Measurements from ENCODE around the gene INTS6.

Gene INTS6

GRCh38 chr13:51452361-51453206, at the start of gene INTS6:
TSS of gene INTS6 (minus strand) at chr13:51453036. CDS start at chr13:51452525, 511 bp downstream.
- DNase-seq = peak; percentile 98

- DNase-seq = peak; percentile 47
Observed at GRCh38 chr13:51502153-51502651, 49.4 kb upstream of the INTS6 start.

- DNase-seq = no peak
Observed at GRCh38 chr13:51501592-51502152, 48.8 kb upstream of the INTS6 start.

- DNase-seq = no peak
Observed at GRCh38 chr13:51501096-51501495, 48.3 kb upstream of the INTS6 start.

GRCh38 chr13:51500687-51501086, 47.9 kb upstream of the INTS6 start:
- no peak for DNase-seq

- DNase-seq = no peak
Observed at GRCh38 chr13:51499841-51500240, 47.0 kb upstream of the INTS6 start.

- DNase-seq = no peak
Observed at GRCh38 chr13:51495316-51495715, 42.5 kb upstream of the INTS6 start.

GRCh38 chr13:51494156-51494555, 41.3 kb upstream of the INTS6 start:
- DNase-seq = no peak

- no peak for DNase-seq
Observed at GRCh38 chr13:51488212-51488611, 35.4 kb upstream of the INTS6 start.

- DNase-seq = no peak
Observed at GRCh38 chr13:51481656-51482055, 28.8 kb upstream of the INTS6 start.

- DNase-seq = no peak
Observed at GRCh38 chr13:51479199-51479523, 26.3 kb upstream of the INTS6 start.

GRCh38 chr13:51478418-51479198, 25.8 kb upstream of the INTS6 start:
- DNase-seq = no peak

- DNase-seq = no peak
Observed at GRCh38 chr13:51477653-51478324, 25.0 kb upstream of the INTS6 start.

GRCh38 chr13:51477149-51477548, 24.3 kb upstream of the INTS6 start:
- DNase-seq = no peak

- DNase-seq = no peak
Observed at GRCh38 chr13:51475727-51476501, 23.1 kb upstream of the INTS6 start.

GRCh38 chr13:51469790-51470189, 17.0 kb upstream of the INTS6 start:
- DNase-seq = no peak

- DNase-seq = no peak
Observed at GRCh38 chr13:51467730-51468129, 14.9 kb upstream of the INTS6 start.

- no peak for DNase-seq
Observed at GRCh38 chr13:51465124-51465523, 12.3 kb upstream of the INTS6 start.

- DNase-seq = no peak
Observed at GRCh38 chr13:51457086-51457815, 4.4 kb upstream of the INTS6 start.

- DNase-seq = no peak
Observed at GRCh38 chr13:51456510-51456909, 3.7 kb upstream of the INTS6 start.

GRCh38 chr13:51455532-51455931, 2.7 kb upstream of the INTS6 start:
- no peak for DNase-seq

All from activated naive CD4-positive, alpha-beta T cell treated with anti-CD3 and anti-CD28 coated beads, Interleukin-2, amount 50 U/mL, for 16 hours (primary cell).